PFSK-1 (cell line): ENCODE data around the gene ACACA.

Experiments used
- FOXP2 ChIP-seq: optimal IDR thresholded peaks from 2 replicates; pipeline ENCODE3; 2011; ENCODE audit warnings: borderline replicate concordance, control low read depth, inconsistent platforms; ENCODE audit not compliant: insufficient read depth; ENCODE audit errors: extremely low read length, extremely low read depth
- POLR2AphosphoS5 ChIP-seq: IDR thresholded peaks from 2 replicates; pipeline ENCODE4 v1.6.1; 2012; ENCODE audit warnings: low read depth, mild to moderate bottlenecking, control low read depth, low read length, moderate library complexity
- REST ChIP-seq, 2 experiments: IDR thresholded peaks; 2 replicates each; pipeline versions ENCODE4 v1.6.1 to v1.8.0; 2011 to 2012; ENCODE audit warnings: low read depth in 2 of 2, low read length in 2 of 2, control low read depth in 1 of 2, inconsistent platforms in 1 of 2, mild to moderate bottlenecking in 1 of 2, moderate library complexity in 1 of 2; ENCODE audit not compliant: insufficient read depth in 1 of 2
- SIN3A ChIP-seq: IDR thresholded peaks from 2 replicates; pipeline ENCODE4 v1.6.1; 2012; ENCODE audit warnings: mild to moderate bottlenecking, low read length, moderate library complexity, borderline replicate concordance; ENCODE audit not compliant: insufficient read depth
- TAF1 ChIP-seq: IDR thresholded peaks from 2 replicates; pipeline ENCODE4 v1.6.1; 2012; ENCODE audit warnings: low read length, control low read depth, borderline replicate concordance; ENCODE audit not compliant: insufficient read depth

The ACACA gene

GRCh38 chr17:37167756-37168155 lies 238.9 kb downstream of the ACACA start:
- TF ChIP-seq SIN3A (no peak), POLR2AphosphoS5 (no peak), REST (IDR thresholded peaks at IDR 0.05; ENCODE audit: insufficient read depth in 1 of 2, low read depth in 2 of 2, low read length in 2 of 2) (no peak), TAF1 (no peak), FOXP2 (no peak)

GRCh38 chr17:37164057-37164456 lies 242.6 kb downstream of the ACACA start:
- TF ChIP-seq TAF1 (no peak), POLR2AphosphoS5 (no peak), REST (IDR thresholded peaks at IDR 0.05; ENCODE audit: insufficient read depth in 1 of 2, low read depth in 2 of 2, low read length in 2 of 2) (no peak), FOXP2 (no peak), SIN3A (no peak)

- TF ChIP-seq SIN3A (no peak), FOXP2 (no peak), REST (IDR thresholded peaks at IDR 0.05; ENCODE audit: insufficient read depth in 1 of 2, low read depth in 2 of 2, low read length in 2 of 2) (no peak), POLR2AphosphoS5 (no peak), TAF1 (no peak)
These were observed 243.8 kb downstream of the ACACA start for GRCh38 chr17:37162800-37163199.

GRCh38 chr17:37160944-37161343 lies 245.7 kb downstream of the ACACA start:
- TF ChIP-seq REST (IDR thresholded peaks at IDR 0.05; ENCODE audit: insufficient read depth in 1 of 2, low read depth in 2 of 2, low read length in 2 of 2) (no peak), SIN3A (no peak), FOXP2 (no peak), TAF1 (no peak), POLR2AphosphoS5 (no peak)

- TF ChIP-seq TAF1 = no peak
- TF ChIP-seq FOXP2 = no peak
- no peak for TF ChIP-seq SIN3A
- TF ChIP-seq REST (IDR thresholded peaks at IDR 0.05; ENCODE audit: insufficient read depth in 1 of 2, low read depth in 2 of 2, low read length in 2 of 2) = no peak
- TF ChIP-seq POLR2AphosphoS5 = no peak
These were observed 248.3 kb downstream of the ACACA start for GRCh38 chr17:37158290-37158689.
